Stomach (tissue), 9 donors: ENCODE data around the gene VGLL1. TPM values are rescaled to one million over a fixed set of nuclear protein-coding genes. Genes with fewer than 3 reads are reported as not detected.

Source experiments
- DNase-seq, 2 donors: peaks; one replicate each; pipeline versions ENCODE4 v3.0.0 to v3.0.0-alpha.2; 2013 to 2019
- H3K27ac ChIP-seq, 5 donors: fragments of 200-600 bp in 4 of 5; sonication (generic) in 4 of 5; one replicate each; pipeline ENCODE4 v1.5.1; 2013 to 2019; ENCODE audit warnings: mild to moderate bottlenecking in 1 of 5, moderate library complexity in 1 of 5
- H3K27me3 ChIP-seq, 3 donors: fragments of 200-600 bp; sonication (generic); one replicate each; pipeline ENCODE4 v1.5.1; 2017 to 2019; ENCODE audit warnings: mixed run types in 1 of 3
- H3K36me3 ChIP-seq, 4 donors: fragments of 200-600 bp; sonication (generic); 1 replicate in 3 of 4; 2 replicates in 1 of 4; pipeline ENCODE4 v1.5.1; 2016 to 2019
- H3K4me1 ChIP-seq, 4 donors: fragments of 200-600 bp; sonication (generic); one replicate each; pipeline ENCODE4 v1.5.1; 2016 to 2019
- H3K4me3 ChIP-seq, 4 donors: fragments of 200-600 bp; sonication (generic) in 3 of 4; one replicate each; pipeline ENCODE4 v1.5.1; 2016 to 2019; ENCODE audit warnings: mild to moderate bottlenecking in 1 of 4
- H3K9me3 ChIP-seq, 4 donors: fragments of 200-600 bp; sonication (generic); one replicate each; pipeline ENCODE4 v1.5.1; 2016 to 2019
- EP300 ChIP-seq: sonication (generic); formaldehyde crosslinking; IDR thresholded peaks from one replicate; pipeline ENCODE4 v1.6.1; 2017; ENCODE audit warnings: antibody characterized with exemption
- POLR2A ChIP-seq, 4 donors: fragments of 450-650 bp; IDR thresholded peaks; one replicate each; pipeline ENCODE4 v1.6.1; 2016; ENCODE audit warnings: antibody characterized with exemption in 4 of 4, control low read depth in 2 of 4, mild to moderate bottlenecking in 1 of 4, moderate library complexity in 1 of 4
- POLR2AphosphoS5 ChIP-seq, 3 donors: sonication (generic); formaldehyde crosslinking; IDR thresholded peaks; one replicate each; pipeline ENCODE4 v1.6.1; 2016; ENCODE audit warnings: antibody characterized with exemption in 3 of 3
- WGBS, 5 donors: extraction: QIAGEN DNeasy Blood & Tissue Kit in 3 of 5; methylation state at CpG; one replicate each; pipeline versions ENCODE4 v1.1.5 to v1.1.7; 2013 to 2018; 5-methylcytosine and 5-hydroxymethylcytosine counted together
- intact Hi-C: fragments of 100-400 bp; cut with DNase I; formaldehyde crosslinking; loops from one replicate; pipeline ENCODE4 v1.15.1; 2023; ENCODE audit warnings: low total_unique reads
- polyA plus RNA-seq, 3 donors: library from polyadenylated mRNA; stranded (reverse); fragments of 200-250 nt; gene quantifications; one replicate each; pipeline ENCODE4 v1.2.3, GENCODE V29; 2013
- small RNA-seq, 4 donors: library from RNA; depleted of rRNA; stranded (forward); fragments of <200 nt; gene quantifications; one replicate each; pipeline ENCODE3, GENCODE V24; 2016
- total RNA-seq, 5 donors: library from RNA; depleted of rRNA; stranded (reverse); fragments of >200 nt; gene quantifications; one replicate each; pipeline versions ENCODE4 v1.1.0 to v1.2.3, GENCODE V29; 2014 to 2016
- TF ChIP-seq, protein P1 (sequence below), 7 experiments: fragments of 450-650 bp in 4 of 7; fragments of 200-600 bp in 3 of 7; sonication (generic) in 3 of 7; IDR thresholded peaks; one replicate each; pipeline ENCODE4 v1.5.1; 2016 to 2019; ENCODE audit warnings: antibody characterized with exemption in 7 of 7, control low read depth in 2 of 7, mild to moderate bottlenecking in 1 of 7
- donor health status: healthy with polysubstance abuse.
- donor health status: Bipolar disorder and iron deficiency.
- donor health status: healthy.

VGLL1 gene
- total and polyA plus RNA-seq, 8 donors, result 0.43 to 7.7 (median 1.2) TPM; not detected in 5

DNA sequence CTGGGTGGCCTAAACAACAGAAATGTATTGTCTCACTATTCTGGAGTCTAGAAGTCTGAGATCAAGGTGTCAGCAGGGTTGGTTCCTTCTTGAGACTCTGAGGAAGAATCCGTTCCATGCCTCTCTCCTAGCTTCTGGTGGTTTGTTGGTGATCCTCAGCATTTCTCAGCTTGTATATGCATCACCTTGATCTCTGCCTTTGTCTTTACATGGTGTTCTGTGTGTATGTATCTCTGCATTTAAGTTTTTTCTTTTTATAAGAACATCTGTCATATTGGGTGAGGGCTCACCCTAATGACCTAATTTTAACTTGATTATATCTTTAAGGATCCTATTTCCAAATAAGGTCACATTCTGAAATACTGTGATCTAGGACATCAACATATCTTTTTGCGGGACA is 65.3 kb downstream of the VGLL1 start:
- 77 to 97% (median 91%) methylated on average over 2 of the region's 2 CpGs for WGBS, 5 donors
- H3K27ac ChIP-seq, result no peak overlapping the region
- TF ChIP-seq POLR2AphosphoS5 (IDR thresholded peaks at IDR 0.05) (no peak), POLR2A (IDR thresholded peaks at IDR 0.05) (no peak), EP300 (no peak)
- TF ChIP-seq, protein P1, sequence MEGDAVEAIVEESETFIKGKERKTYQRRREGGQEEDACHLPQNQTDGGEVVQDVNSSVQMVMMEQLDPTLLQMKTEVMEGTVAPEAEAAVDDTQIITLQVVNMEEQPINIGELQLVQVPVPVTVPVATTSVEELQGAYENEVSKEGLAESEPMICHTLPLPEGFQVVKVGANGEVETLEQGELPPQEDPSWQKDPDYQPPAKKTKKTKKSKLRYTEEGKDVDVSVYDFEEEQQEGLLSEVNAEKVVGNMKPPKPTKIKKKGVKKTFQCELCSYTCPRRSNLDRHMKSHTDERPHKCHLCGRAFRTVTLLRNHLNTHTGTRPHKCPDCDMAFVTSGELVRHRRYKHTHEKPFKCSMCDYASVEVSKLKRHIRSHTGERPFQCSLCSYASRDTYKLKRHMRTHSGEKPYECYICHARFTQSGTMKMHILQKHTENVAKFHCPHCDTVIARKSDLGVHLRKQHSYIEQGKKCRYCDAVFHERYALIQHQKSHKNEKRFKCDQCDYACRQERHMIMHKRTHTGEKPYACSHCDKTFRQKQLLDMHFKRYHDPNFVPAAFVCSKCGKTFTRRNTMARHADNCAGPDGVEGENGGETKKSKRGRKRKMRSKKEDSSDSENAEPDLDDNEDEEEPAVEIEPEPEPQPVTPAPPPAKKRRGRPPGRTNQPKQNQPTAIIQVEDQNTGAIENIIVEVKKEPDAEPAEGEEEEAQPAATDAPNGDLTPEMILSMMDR (IDR thresholded peaks at IDR 0.05), result no peak
- intact Hi-C loops, result no loop called here
- no peaks in the 10 kb centered on the region for H3K4me1 ChIP-seq
- DNase-seq, result no peak
- no peak overlapping the region for H3K4me3 ChIP-seq
- no peaks in the 10 kb centered on the region for H3K36me3 ChIP-seq
- H3K9me3 ChIP-seq, result no peaks in the 10 kb centered on the region
- H3K27me3 ChIP-seq, result no peaks in the 10 kb centered on the region

DNA sequence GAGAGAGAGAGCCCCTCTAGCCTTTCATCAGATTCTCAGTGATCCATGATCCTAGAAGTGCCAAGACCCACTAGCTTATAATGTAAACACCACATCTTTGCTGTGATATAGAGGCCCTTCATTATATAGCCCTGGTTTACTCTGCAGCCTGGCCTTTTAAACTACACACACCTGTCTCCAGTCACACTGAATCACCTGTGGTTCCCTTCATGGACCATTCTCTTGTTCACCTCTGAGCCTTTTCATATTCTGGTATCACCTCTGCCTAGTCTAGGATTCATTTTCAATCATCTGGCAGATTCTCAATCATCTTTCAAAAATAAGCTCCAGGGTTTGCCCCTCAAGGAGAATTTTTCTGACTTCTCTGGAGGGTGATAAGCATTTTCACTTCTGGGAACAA is 65.9 kb downstream of the VGLL1 start:
- no peaks in the 10 kb centered on the region for H3K27me3 ChIP-seq

DNA sequence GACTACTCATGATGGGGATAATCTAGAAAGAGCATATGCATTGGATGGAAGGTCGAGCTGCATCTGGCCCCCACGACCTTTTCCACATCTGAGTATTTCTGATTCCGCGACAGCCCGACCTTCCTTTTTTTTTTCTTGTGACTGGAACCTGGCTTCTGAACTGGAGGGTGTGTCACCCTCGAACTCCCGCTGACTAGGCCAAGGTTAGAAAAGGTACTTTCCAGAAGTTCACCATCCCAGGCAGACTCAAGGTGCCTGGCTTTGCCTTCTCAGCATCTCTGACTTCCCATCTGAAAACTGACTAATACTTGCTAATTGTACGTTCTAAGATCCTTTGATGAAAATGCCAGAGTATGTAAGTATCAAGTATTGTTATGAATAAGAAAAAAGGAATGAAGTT is 66.6 kb downstream of the VGLL1 start:
- Histone ChIP-seq H3K36me3 (no peaks in the 10 kb centered on the region), H3K4me3 (no peak overlapping the region), H3K27ac (no peak overlapping the region), H3K9me3 (no peaks in the 10 kb centered on the region), H3K4me1 (no peaks in the 10 kb centered on the region), H3K27me3 (no peaks in the 10 kb centered on the region)
- DNase-seq, result no peak
- TF ChIP-seq POLR2A (IDR thresholded peaks at IDR 0.05) (no peak), POLR2AphosphoS5 (IDR thresholded peaks at IDR 0.05) (no peak), EP300 (no peak)
- TF ChIP-seq, protein P1 (IDR thresholded peaks at IDR 0.05), result no peak
- intact Hi-C loops, result no loop called here
- WGBS, 5 donors, result 52 to 73% (median 67%) methylated on average over 8 of the region's 8 CpGs

More for the DNA sequence above, 65.9 kb downstream of the VGLL1 start:
- H3K27ac ChIP-seq, result no peak overlapping the region
- no peaks in the 10 kb centered on the region for H3K9me3 ChIP-seq
- intact Hi-C loops, result no loop called here
- H3K4me1 ChIP-seq, result no peaks in the 10 kb centered on the region
- no peak for DNase-seq
- TF ChIP-seq POLR2AphosphoS5 (IDR thresholded peaks at IDR 0.05), result no peak
- TF ChIP-seq, protein P1 (IDR thresholded peaks at IDR 0.05), result no peak
- no peak for TF ChIP-seq POLR2A (IDR thresholded peaks at IDR 0.05)
- no peak for TF ChIP-seq EP300
- H3K36me3 ChIP-seq, result no peaks in the 10 kb centered on the region
- no peak overlapping the region for H3K4me3 ChIP-seq

DNA sequence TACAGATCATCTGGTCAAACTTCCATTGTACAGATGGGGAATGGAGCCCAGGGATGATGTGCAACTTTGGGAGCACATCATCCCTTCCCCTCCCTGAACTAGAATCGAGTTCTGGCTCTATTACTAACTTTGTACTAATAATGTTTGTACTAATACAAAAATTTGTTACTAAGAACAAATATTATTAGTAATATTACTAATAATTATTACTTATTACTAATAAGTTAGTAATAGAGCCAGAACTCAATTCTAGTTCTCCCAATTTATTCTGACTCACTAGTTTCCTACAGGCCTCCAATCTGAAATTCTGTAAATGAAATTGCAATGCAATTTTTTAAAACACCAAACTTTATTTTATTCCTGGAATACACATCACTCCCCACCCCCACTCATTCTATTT is 68.0 kb downstream of the VGLL1 start:
- Histone ChIP-seq H3K27ac (no peak overlapping the region), H3K9me3 (no peaks in the 10 kb centered on the region), H3K36me3 (no peaks in the 10 kb centered on the region), H3K4me3 (no peak overlapping the region), H3K4me1 (no peaks in the 10 kb centered on the region), H3K27me3 (no peaks in the 10 kb centered on the region)
- TF ChIP-seq POLR2AphosphoS5 (IDR thresholded peaks at IDR 0.05), result no peak
- no peak for TF ChIP-seq POLR2A (IDR thresholded peaks at IDR 0.05)
- TF ChIP-seq, protein P1 (IDR thresholded peaks at IDR 0.05), result no peak
- no peak for TF ChIP-seq EP300
- DNase-seq, result no peak
- WGBS, 5 donors, result 30 to 73% (median 41%) methylated on average over 1 of the region's 1 CpG
- intact Hi-C loops, result no loop called here

Small RNA genes within 50 kb of the gene (small RNA-seq; reads per million reads assigned to genes)
- gene MIR934 (0 to 0.75 (median 0) reads per million in 4 donors), gene RF00019 (0 reads per million in 4 donors), gene RNU6-320P (0 reads per million in 4 donors)

Other genes with a start within 250 kb of the VGLL1 start
- 1 to 10 TPM in 1 of 5 donors, under 1 TPM in 2, not detected in 2; 0.29 to 1.8 (median 0.55) TPM for gene ADGRG4, start 231.3 kb upstream of the VGLL1 start, total RNA-seq
- under 1 TPM in 1 of 3 donors, not detected in 2; under 0.01 TPM for gene ADGRG4, start 231.3 kb upstream of the VGLL1 start, polyA plus RNA-seq
- not detected for gene BRS3, start 44.3 kb upstream of the VGLL1 start, total RNA-seq
- gene BRS3, start 44.3 kb upstream of the VGLL1 start, polyA plus RNA-seq, result not detected
- gene HTATSF1, start 34.6 kb upstream of the VGLL1 start, total RNA-seq, result 10 to 100 TPM; 18.3 to 77.0 (median 54.8) TPM
- gene HTATSF1, start 34.6 kb upstream of the VGLL1 start, polyA plus RNA-seq, result 10 to 100 TPM; 20.3 to 36.8 (median 35.3) TPM
- gene CD40LG, start 115.9 kb downstream of the VGLL1 start, total RNA-seq, result under 1 TPM in 1 of 5 donors, not detected in 4; 0.18 TPM
- under 1 TPM in 2 of 3 donors, not detected in 1; 0.30 to 0.76 TPM for gene CD40LG, start 115.9 kb downstream of the VGLL1 start, polyA plus RNA-seq
- gene ARHGEF6, start 248.7 kb downstream of the VGLL1 start, total RNA-seq, result 10 to 100 TPM in 2 of 5 donors, 1 to 10 TPM in 3; 1.7 to 22.9 (median 8.5) TPM
- gene ARHGEF6, start 248.7 kb downstream of the VGLL1 start, polyA plus RNA-seq, result 10 to 100 TPM in 1 of 3 donors, 1 to 10 TPM in 2; 2.6 to 10.1 (median 7.7) TPM